Neural progenitor cell (in vitro differentiated cells): ENCODE measurements around the gene SPTBN1.

Experiments
- CTCF ChIP-seq: fragments of 200-600 bp; sonication (generic); IDR thresholded peaks from 2 replicates; pipeline ENCODE4 v1.5.1; 2017; ENCODE audit warnings: antibody characterized with exemption, mild to moderate bottlenecking
- EZH2 ChIP-seq: fragments of 200-600 bp; sonication (generic); IDR thresholded peaks from 2 replicates; pipeline ENCODE4 v1.6.1; 2017; ENCODE audit warnings: antibody characterized with exemption, mild to moderate bottlenecking, moderate library complexity
- EZH2phosphoT487 ChIP-seq: fragments of 200-600 bp; sonication (generic); IDR thresholded peaks from 2 replicates; pipeline ENCODE4 v1.6.1; 2017; ENCODE audit warnings: antibody characterized with exemption

GRCh38 chr2:54437588-54437987, 18.5 kb upstream of the SPTBN1 start:
- no peak for TF ChIP-seq CTCF
- TF ChIP-seq EZH2phosphoT487 = no peak
- TF ChIP-seq EZH2 = no peak
